SKM-1 treated with dmso at 0.1 percent for 144 hours (cell line): Measurements from ENCODE around the gene DYNLT2B.
"Not testable (repeated sequence)": the region's sequence is repeated elsewhere in the genome, so short reads cannot be mapped to it uniquely, and the experiment has no call there.

Experiments used
- DNase-seq: peaks from one replicate; lab custom pipeline; 2025; ENCODE audit not compliant: unreplicated experiment; lab: John Stamatoyannopoulos, UW

The DYNLT2B gene

DNA sequence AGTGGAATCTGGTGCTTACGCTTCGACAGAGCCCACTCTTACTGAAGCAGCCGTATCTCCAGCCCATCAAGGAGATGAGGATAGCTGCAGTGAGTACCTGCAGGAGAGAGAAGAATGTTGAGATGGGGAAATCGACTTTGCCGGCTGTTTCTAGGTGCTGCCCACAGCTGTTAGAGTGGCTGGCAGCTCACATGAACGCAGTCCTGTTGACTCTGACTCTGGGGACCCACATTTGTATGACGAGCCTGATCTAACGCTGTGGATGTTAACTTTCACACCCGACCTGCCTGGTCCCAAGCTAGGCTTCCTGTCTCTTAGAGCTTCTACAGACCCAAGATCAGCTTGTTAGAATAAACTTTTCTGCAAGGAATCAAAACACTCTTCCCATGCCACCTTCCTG, 8.9 kb upstream of the DYNLT2B start:
- no peak for DNase-seq

GRCh38 chr3:196323691-196324090, 5.7 kb upstream of the DYNLT2B start:
- no peak for DNase-seq

DNA sequence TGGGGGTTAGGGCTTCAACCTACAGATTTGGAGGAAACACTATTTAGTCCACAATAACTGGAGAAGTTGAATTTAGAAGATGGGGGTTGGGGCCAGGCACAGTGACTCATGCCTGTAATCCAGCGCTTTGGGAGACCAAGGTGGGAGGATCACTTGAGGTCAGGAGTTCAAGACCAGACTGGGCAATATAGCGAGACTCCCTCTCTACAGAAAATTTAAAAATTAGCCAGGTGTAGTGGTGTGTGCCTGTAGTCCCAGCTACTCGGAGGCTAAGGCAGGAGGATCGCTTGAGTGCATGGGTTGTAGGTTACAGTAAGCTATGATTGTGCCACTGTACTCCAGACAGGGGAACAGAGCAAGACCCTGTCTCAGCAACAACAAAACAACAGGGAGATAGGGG, 5.0 kb upstream of the DYNLT2B start:
- DNase-seq, result no peak

- peak; percentile 22 for DNase-seq
Measured at GRCh38 chr3:196321162-196321561, 3.1 kb upstream of the DYNLT2B start.

GRCh38 chr3:196320137-196320536, 2.1 kb upstream of the DYNLT2B start:
- no peak for DNase-seq

GRCh38 chr3:196316799-196317686, 997 bp downstream of the DYNLT2B start:
- DNase-seq, result not testable (repeated sequence)

DNA sequence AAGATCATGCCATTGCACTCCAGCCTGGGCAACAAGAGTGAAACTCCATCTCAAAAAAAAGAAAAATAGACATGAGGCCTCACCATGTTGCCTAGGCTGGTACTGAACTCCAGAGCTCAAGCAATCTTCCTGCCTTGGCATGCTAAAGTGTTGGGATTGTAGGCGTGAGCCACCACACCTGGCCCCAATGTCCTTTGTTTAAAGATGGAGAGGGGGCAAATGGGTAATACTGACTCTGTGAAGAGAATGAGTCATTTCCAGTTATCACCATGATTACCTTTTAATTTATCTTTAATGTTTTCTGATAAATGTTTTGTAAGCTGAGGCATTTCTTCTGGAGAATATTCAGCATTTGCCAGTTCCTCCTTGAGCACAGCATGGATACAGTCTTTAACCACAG, 2.2 kb downstream of the DYNLT2B start:
- no peak for DNase-seq

DNA sequence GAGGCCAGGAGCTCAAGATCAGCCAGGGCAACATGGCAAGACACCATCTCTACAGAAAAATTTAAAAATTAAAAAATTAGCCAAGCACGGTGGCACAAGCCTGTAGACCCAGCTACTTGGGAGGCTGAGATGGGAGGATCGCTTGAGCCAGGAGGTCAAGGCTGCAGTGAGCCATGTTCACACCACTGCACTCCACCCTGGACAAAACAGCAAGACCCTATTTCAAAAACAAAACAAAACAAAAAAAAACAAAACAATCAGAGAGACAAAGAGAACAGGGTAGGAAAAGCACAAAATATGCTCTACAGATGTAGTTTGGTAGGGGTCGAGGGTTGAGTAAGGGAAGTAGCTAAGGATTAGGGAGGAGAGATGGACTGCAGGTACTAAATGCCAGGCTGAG, 3.4 kb downstream of the DYNLT2B start:
- DNase-seq, result no peak

DNA sequence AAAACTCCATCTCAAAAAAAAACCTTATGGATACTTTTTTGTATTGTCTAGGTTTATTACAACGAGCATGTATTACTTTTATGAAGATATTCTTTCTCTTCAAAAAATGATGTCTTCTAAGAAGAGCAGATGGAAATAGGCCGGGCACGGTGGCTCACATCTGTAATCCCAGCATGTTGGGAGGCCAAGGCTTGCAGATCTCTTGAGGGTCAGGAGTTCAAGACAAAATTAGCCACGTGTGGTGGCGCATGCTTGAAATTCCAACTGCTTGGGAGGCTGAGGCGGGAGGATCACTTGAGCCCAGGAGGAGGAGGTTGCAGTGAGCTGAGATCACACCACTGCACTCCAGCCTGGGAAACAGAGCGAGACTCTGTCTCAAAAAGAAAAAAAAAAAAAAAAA, 4.0 kb downstream of the DYNLT2B start:
- not testable (repeated sequence) for DNase-seq

GRCh38 chr3:196302960-196303359, 15.1 kb downstream of the DYNLT2B start:
- DNase-seq, result not testable (repeated sequence)

DNA sequence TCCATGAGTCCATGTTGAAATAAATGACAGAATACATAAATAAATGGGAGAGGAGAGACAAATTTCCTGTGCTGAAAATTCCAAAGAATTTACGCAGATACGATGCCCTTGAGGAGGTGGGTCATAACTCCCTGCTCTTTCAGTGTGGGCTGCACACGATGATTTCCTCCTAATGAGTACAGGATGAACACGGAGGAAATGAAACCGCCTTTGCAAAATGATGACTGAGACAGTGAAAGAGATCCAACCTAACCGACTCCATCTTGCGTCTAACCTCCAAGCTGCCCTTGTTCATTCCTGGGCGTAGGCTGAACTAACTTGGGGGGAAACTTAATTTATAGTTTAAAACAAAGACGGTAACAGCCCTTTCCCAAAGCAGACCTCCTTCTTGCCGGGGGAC, 15.5 kb downstream of the DYNLT2B start:
- not testable (repeated sequence) for DNase-seq

GRCh38 chr3:196298521-196298920, 19.5 kb downstream of the DYNLT2B start:
- DNase-seq, result no peak

DNA sequence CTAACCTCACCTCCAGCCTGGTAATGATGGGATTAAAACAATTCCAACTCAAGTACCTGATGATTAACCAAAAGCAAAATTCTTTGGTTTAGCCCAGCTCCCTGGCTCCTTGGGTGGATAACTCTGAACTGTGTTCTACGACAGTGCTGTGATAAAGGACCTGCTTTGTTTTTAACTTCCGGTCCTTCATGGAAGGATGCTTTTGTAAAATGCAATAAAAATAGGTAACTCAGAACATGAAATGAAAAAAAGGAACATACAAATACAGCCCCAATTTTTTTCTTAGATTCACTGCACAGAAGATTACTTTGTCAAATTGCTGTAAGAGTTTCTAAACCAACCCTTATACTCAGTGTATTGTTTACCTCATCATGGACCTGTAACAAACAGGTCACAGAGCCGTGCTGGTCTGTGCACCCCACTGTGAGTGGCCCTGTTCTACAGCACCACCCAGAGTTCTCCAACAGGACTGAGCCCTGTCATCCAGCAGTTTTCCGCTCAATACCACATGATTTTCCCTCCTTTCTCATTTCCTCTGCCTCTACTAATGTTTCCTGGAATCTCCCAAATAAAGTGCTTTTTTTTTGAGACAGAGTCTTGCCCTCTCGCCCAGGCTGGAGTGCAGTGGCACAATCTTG, 25.6 kb downstream of the DYNLT2B start:
- no peak for DNase-seq

- DNase-seq, result no peak
Measured at GRCh38 chr3:196288141-196288460, 29.9 kb downstream of the DYNLT2B start.

- DNase-seq, result peak; percentile 97
Measured at GRCh38 chr3:196287440-196288140, 30.4 kb downstream of the DYNLT2B start, which contains the start of gene PCYT1A. TSS of gene PCYT1A (minus strand) at chr3:196287726. CDS start at chr3:196270531, 17,195 bp downstream.

GRCh38 chr3:196287090-196287439, 31.0 kb downstream of the DYNLT2B start:
- DNase-seq, result peak; percentile 39

- DNase-seq, result no peak
Measured at GRCh38 chr3:196284396-196284795, 33.6 kb downstream of the DYNLT2B start.

DNA sequence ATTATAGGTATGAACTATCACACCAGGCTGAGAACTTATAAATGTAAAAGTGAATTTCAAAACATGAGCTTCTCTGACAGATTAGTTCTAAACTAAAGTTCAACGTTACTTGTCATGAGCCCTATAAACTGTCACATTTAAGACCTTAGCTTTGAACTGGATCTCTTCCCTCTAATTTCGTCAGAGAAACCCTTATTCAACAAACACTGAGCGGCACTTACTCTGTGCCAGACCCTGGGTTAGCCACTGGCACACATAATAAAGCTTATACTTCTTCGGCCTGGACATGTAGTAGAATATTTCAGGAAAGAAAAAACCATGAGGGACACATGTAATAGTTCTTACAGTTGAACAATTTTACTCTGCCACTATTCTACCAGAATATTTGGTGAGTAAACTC, 36.1 kb downstream of the DYNLT2B start:
- no peak for DNase-seq

GRCh38 chr3:196280689-196281440, 37.2 kb downstream of the DYNLT2B start:
- no peak for DNase-seq

GRCh38 chr3:196275126-196275525, 42.9 kb downstream of the DYNLT2B start:
- DNase-seq, result no peak

- no peak for DNase-seq
Measured at GRCh38 chr3:196274585-196274984, 43.5 kb downstream of the DYNLT2B start.
